OCI-M1 (cell line): ENCODE results near the gene CCR9.

ENCODE experiments used
- DNase-seq: peaks from one replicate; lab custom pipeline; 2025; lab: John Stamatoyannopoulos, UW

The CCR9 gene

GRCh38 chr3:45908761-45909160 is 22.4 kb downstream of the CCR9 start:
- no peak for DNase-seq

GRCh38 chr3:45909542-45909941 is 23.2 kb downstream of the CCR9 start:
- DNase-seq: no peak

GRCh38 chr3:45910892-45911291 is 24.5 kb downstream of the CCR9 start:
- no peak for DNase-seq

GRCh38 chr3:45911511-45912226 is 25.3 kb downstream of the CCR9 start:
- no peak for DNase-seq

GRCh38 chr3:45912435-45912834 is 26.1 kb downstream of the CCR9 start:
- no peak for DNase-seq

- no peak for DNase-seq
Observed at GRCh38 chr3:45914362-45915058, 28.2 kb downstream of the CCR9 start.

GRCh38 chr3:45915059-45915439 is 28.7 kb downstream of the CCR9 start:
- DNase-seq: no peak

- DNase-seq: no peak
Observed at GRCh38 chr3:45915518-45916231, 29.3 kb downstream of the CCR9 start.

GRCh38 chr3:45917146-45917898 is 31.0 kb downstream of the CCR9 start:
- DNase-seq: no peak

GRCh38 chr3:45921158-45922038 is 35.1 kb downstream of the CCR9 start:
- no peak for DNase-seq

GRCh38 chr3:45922039-45922326 is 35.6 kb downstream of the CCR9 start:
- DNase-seq: no peak

- DNase-seq: no peak
Observed at GRCh38 chr3:45922950-45923590, 36.7 kb downstream of the CCR9 start.

GRCh38 chr3:45923755-45924154 is 37.4 kb downstream of the CCR9 start:
- no peak for DNase-seq

GRCh38 chr3:45927881-45928280 is 41.5 kb downstream of the CCR9 start:
- no peak for DNase-seq

- peak; percentile 54 for DNase-seq
Observed at GRCh38 chr3:45929042-45929679, 42.8 kb downstream of the CCR9 start.

- DNase-seq: no peak
Observed at GRCh38 chr3:45931496-45931895, 45.2 kb downstream of the CCR9 start.

- no peak for DNase-seq
Observed at GRCh38 chr3:45932112-45932511, 45.8 kb downstream of the CCR9 start.

- no peak for DNase-seq
Observed at GRCh38 chr3:45933591-45933990, 47.2 kb downstream of the CCR9 start.

GRCh38 chr3:45936261-45936660 is 49.9 kb downstream of the CCR9 start:
- DNase-seq: no peak

- no peak for DNase-seq
Observed at GRCh38 chr3:45937206-45938042, 51.1 kb downstream of the CCR9 start.
